HepG2 (cell line): ENCODE results near the gene ANKRD11. TPM values are rescaled to one million over a fixed set of nuclear protein-coding genes. Genes with fewer than 3 reads are reported as not detected.

Source experiments
- ARID3A ChIP-seq: IDR thresholded peaks from 2 replicates; pipeline ENCODE4 v1.6.1; 2012; ENCODE audit warnings: low read depth, low read length, improper control_type of control experiment
- HOMEZ ChIP-seq: IDR thresholded peaks from 2 replicates; pipeline ENCODE4 v1.6.1; 2016; ENCODE audit warnings: low read depth
- IKZF5 ChIP-seq: IDR thresholded peaks from 2 replicates; pipeline ENCODE4 v1.6.1; 2018; ENCODE audit warnings: missing genetic modification reagents, mild to moderate bottlenecking, missing compliant biosample characterization
- KDM3A ChIP-seq: IDR thresholded peaks from 2 replicates; pipeline ENCODE4 v1.6.1; 2018; ENCODE audit warnings: low read depth, missing compliant biosample characterization
- LCORL ChIP-seq, 2 experiments: fragments of 450-650 bp in 1 of 2; sonication (generic) in 1 of 2; formaldehyde crosslinking in 1 of 2; IDR thresholded peaks; 2 replicates each; pipeline versions ENCODE4 v1.5.0 to v1.6.1; 2017 to 2020; ENCODE audit warnings: antibody characterized with exemption in 1 of 2, missing genetic modification reagents in 1 of 2
- SMAD9 ChIP-seq: sonication (generic); formaldehyde crosslinking; IDR thresholded peaks from 2 replicates; pipeline ENCODE4 v1.5.1; 2020; ENCODE audit warnings: mild to moderate bottlenecking, missing genetic modification reagents
- ZBTB21 ChIP-seq: sonication (generic); formaldehyde crosslinking; IDR thresholded peaks from 2 replicates; pipeline ENCODE4 v1.4.0; 2020; ENCODE audit warnings: missing genetic modification reagents
- ZNF282 ChIP-seq: fragments of 450-650 bp; IDR thresholded peaks from 2 replicates; pipeline ENCODE4 v1.6.1; 2018; ENCODE audit not compliant: partially characterized antibody
- ZNF703 ChIP-seq: sonication (generic); formaldehyde crosslinking; IDR thresholded peaks from 2 replicates; pipeline ENCODE4 v1.5.1; 2020; ENCODE audit warnings: missing genetic modification reagents, mild to moderate bottlenecking, moderate library complexity, borderline replicate concordance
- ZNF768 ChIP-seq: sonication (generic); formaldehyde crosslinking; IDR thresholded peaks from 2 replicates; pipeline ENCODE4 v1.4.0; 2020; ENCODE audit warnings: missing genetic modification reagents
- ZNF772 ChIP-seq: sonication (generic); formaldehyde crosslinking; IDR thresholded peaks from 2 replicates; pipeline ENCODE4 v1.5.0; 2020; ENCODE audit warnings: mild to moderate bottlenecking, missing genetic modification reagents
- ZSCAN31 ChIP-seq: sonication (generic); formaldehyde crosslinking; IDR thresholded peaks from 2 replicates; pipeline ENCODE4 v1.5.0; 2020; ENCODE audit warnings: low read depth, mild to moderate bottlenecking, missing genetic modification reagents
- polyA plus RNA-seq, 8 experiments: library from polyadenylated mRNA; depleted of rRNA in 3 of 8; stranded (reverse) in 7 of 8; unstranded in 1 of 8; fragments of >200 nt; fragmentation: Illumina TruSeq in 4 of 8; extraction: Trizol in 4 of 8; gene quantifications; 2 replicates each; pipeline versions ENCODE4 v1.2.1 to v1.2.3, GENCODE V29; 2011 to 2016; ENCODE audit warnings: low read depth in 4 of 8, missing spikeins in 1 of 8, mixed read lengths in 1 of 8; ENCODE audit not compliant: insufficient read depth in 1 of 8
- total RNA-seq, 5 experiments: library from RNA; depleted of rRNA; stranded (reverse); fragments of >200 nt; fragmentation: Illumina TruSeq; extraction: Trizol; gene quantifications; 2 replicates each; pipeline ENCODE4 v1.2.3, GENCODE V29; 2016; ENCODE audit warnings: low read depth in 1 of 5
- TF ChIP-seq, protein P1 (sequence below): sonication (generic); formaldehyde crosslinking; IDR thresholded peaks from 2 replicates; pipeline ENCODE4 v1.4.0; 2020; ENCODE audit warnings: mild to moderate bottlenecking, missing genetic modification reagents, borderline replicate concordance
- TF ChIP-seq, protein P2 (sequence below), 2 experiments: sonication (generic) in 1 of 2; formaldehyde crosslinking in 1 of 2; IDR thresholded peaks; 2 replicates each; pipeline versions ENCODE4 v1.4.0 to v1.6.1; 2016 to 2020; ENCODE audit warnings: borderline replicate concordance in 1 of 2, low read depth in 1 of 2, mild to moderate bottlenecking in 1 of 2, missing genetic modification reagents in 1 of 2

Gene ANKRD11
- total and polyA plus RNA-seq, 2 of the 13 experiments (the other 11 are each of a cell fraction or from before 2014, with no cell fraction given): 21.4 to 38.4 TPM

- TF ChIP-seq, protein P1, sequence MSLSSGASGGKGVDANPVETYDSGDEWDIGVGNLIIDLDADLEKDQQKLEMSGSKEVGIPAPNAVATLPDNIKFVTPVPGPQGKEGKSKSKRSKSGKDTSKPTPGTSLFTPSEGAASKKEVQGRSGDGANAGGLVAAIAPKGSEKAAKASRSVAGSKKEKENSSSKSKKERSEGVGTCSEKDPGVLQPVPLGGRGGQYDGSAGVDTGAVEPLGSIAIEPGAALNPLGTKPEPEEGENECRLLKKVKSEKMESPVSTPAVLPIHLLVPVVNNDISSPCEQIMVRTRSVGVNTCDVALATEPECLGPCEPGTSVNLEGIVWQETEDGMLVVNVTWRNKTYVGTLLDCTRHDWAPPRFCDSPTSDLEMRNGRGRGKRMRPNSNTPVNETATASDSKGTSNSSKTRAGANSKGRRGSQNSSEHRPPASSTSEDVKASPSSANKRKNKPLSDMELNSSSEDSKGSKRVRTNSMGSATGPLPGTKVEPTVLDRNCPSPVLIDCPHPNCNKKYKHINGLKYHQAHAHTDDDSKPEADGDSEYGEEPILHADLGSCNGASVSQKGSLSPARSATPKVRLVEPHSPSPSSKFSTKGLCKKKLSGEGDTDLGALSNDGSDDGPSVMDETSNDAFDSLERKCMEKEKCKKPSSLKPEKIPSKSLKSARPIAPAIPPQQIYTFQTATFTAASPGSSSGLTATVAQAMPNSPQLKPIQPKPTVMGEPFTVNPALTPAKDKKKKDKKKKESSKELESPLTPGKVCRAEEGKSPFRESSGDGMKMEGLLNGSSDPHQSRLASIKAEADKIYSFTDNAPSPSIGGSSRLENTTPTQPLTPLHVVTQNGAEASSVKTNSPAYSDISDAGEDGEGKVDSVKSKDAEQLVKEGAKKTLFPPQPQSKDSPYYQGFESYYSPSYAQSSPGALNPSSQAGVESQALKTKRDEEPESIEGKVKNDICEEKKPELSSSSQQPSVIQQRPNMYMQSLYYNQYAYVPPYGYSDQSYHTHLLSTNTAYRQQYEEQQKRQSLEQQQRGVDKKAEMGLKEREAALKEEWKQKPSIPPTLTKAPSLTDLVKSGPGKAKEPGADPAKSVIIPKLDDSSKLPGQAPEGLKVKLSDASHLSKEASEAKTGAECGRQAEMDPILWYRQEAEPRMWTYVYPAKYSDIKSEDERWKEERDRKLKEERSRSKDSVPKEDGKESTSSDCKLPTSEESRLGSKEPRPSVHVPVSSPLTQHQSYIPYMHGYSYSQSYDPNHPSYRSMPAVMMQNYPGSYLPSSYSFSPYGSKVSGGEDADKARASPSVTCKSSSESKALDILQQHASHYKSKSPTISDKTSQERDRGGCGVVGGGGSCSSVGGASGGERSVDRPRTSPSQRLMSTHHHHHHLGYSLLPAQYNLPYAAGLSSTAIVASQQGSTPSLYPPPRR (CRISPR knock-in tag): peak; percentile 48; the same call in 1 of the 2 replicates
- TF ChIP-seq ZNF703 (CRISPR knock-in tag) (no peak), ZBTB21 (CRISPR knock-in tag) (no peak), IKZF5 (CRISPR knock-in tag) (peak; percentile 68), SMAD9 (CRISPR knock-in tag) (no peak), ZNF768 (CRISPR knock-in tag) (peak; percentile 17; the same call in 1 of the 2 replicates), ARID3A (no peak), ZSCAN31 (CRISPR knock-in tag) (no peak), LCORL (IDR thresholded peaks at IDR 0.05) (no peak), LCORL (CRISPR knock-in tag; IDR thresholded peaks at IDR 0.05) (peak; percentile 74), ZNF282 (no peak), KDM3A (CRISPR knock-in tag) (0 out of 2 replicates have a peak, but pooled peaks have one; percentile 35), HOMEZ (peak; percentile 78; the same call in 1 of the 2 replicates), ZNF772 (CRISPR knock-in tag) (no peak)
- TF ChIP-seq, protein P2, sequence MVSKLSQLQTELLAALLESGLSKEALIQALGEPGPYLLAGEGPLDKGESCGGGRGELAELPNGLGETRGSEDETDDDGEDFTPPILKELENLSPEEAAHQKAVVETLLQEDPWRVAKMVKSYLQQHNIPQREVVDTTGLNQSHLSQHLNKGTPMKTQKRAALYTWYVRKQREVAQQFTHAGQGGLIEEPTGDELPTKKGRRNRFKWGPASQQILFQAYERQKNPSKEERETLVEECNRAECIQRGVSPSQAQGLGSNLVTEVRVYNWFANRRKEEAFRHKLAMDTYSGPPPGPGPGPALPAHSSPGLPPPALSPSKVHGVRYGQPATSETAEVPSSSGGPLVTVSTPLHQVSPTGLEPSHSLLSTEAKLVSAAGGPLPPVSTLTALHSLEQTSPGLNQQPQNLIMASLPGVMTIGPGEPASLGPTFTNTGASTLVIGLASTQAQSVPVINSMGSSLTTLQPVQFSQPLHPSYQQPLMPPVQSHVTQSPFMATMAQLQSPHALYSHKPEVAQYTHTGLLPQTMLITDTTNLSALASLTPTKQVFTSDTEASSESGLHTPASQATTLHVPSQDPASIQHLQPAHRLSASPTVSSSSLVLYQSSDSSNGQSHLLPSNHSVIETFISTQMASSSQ (IDR thresholded peaks at IDR 0.05; ENCODE audit: low read depth): no peak; the same call in 1 of the 2 replicates
- TF ChIP-seq, protein P2 (CRISPR knock-in tag; IDR thresholded peaks at IDR 0.05; ENCODE audit: borderline replicate concordance): no peak
These were observed 160.0 kb downstream of the ANKRD11 start (continued) for GRCh38 chr16:89330177-89330856.
